Panc1 (cell line): ENCODE results near the gene LSM10. TPM values are rescaled to one million over a fixed set of nuclear protein-coding genes. Genes with fewer than 3 reads are reported as not detected.

Source experiments
- ATAC-seq: fragments of 200-7000 bp; cut with Tn5 transposase; 2 replicates; pipeline ENCODE4 v1.9.1; 2020; ENCODE audit warnings: mild to moderate bottlenecking, moderate library complexity
- BruUV-seq: library from RNA; stranded (reverse); fragments of 400-500 nt; replicated peaks from 2 replicates; lab custom pipeline; 2021; lab: Mats Ljungman, UMichigan
- CTCF ChIA-PET: fragments of 300-600 bp; sonication (Branson Sonifier 250); formaldehyde crosslinking; loops from one replicate; lab custom pipeline; 2022; ENCODE audit warnings: antibody characterized with exemption; lab: Charles Lee
- POLR2A ChIA-PET: fragments of 300-600 bp; sonication (Branson Sonifier 250); formaldehyde crosslinking; loops from one replicate; lab custom pipeline; 2022; ENCODE audit warnings: antibody characterized with exemption; lab: Charles Lee
- DNase-seq: peaks from one replicate; pipeline ENCODE4 v3.0.0-alpha.2; 2010; ENCODE audit warnings: low read depth, low spot score
- H3K27ac ChIP-seq: 2 replicates; pipeline ENCODE4 v1.5.1; 2011; ENCODE audit warnings: mild to moderate bottlenecking, low read length, inconsistent platforms
- H3K27me3 ChIP-seq: fragments of 200-500 bp; sonication (Bioruptor generic); 2 replicates; pipeline ENCODE4 v1.6.0; 2014; ENCODE audit warnings: low read length, inconsistent platforms; ENCODE audit not compliant: control insufficient read depth, insufficient read depth
- H3K36me3 ChIP-seq: fragments of 200-500 bp; sonication (Bioruptor generic); 2 replicates; pipeline ENCODE4 v1.5.1; 2014; ENCODE audit warnings: inconsistent platforms, mild to moderate bottlenecking, low read length, moderate library complexity; ENCODE audit not compliant: control insufficient read depth, insufficient read depth
- H3K4me1 ChIP-seq: 2 replicates; pipeline ENCODE4 v1.5.1; 2011; ENCODE audit warnings: inconsistent platforms, mild to moderate bottlenecking, low read length, moderate library complexity; ENCODE audit not compliant: control insufficient read depth, insufficient read depth
- H3K4me3 ChIP-seq, 2 experiments: 2 replicates each; pipeline ENCODE4 v1.5.1; 2011 to 2012; ENCODE audit warnings: low read depth in 2 of 2, low read length in 2 of 2, mild to moderate bottlenecking in 2 of 2, inconsistent platforms in 1 of 2, moderate library complexity in 1 of 2
- H3K9me3 ChIP-seq: fragments of 200-500 bp; sonication (Bioruptor generic); 2 replicates; pipeline ENCODE4 v1.5.1; 2014; ENCODE audit warnings: low read depth, mild to moderate bottlenecking, inconsistent platforms, low read length, moderate library complexity; ENCODE audit not compliant: control insufficient read depth, insufficient read depth
- CTCF ChIP-seq: fragments of 450-650 bp; IDR thresholded peaks from 2 replicates; pipeline ENCODE4 v1.5.1; 2017; ENCODE audit warnings: mild to moderate bottlenecking
- POLR2AphosphoS5 ChIP-seq: IDR thresholded peaks from 2 replicates; pipeline ENCODE4 v1.6.1; 2012; ENCODE audit warnings: mild to moderate bottlenecking, low read depth, low read length, moderate library complexity
- REST ChIP-seq, 2 experiments: IDR thresholded peaks; 2 replicates each; pipeline ENCODE4 v1.6.1; 2011 to 2012; ENCODE audit warnings: low read depth in 2 of 2, control low read depth in 1 of 2, low read length in 1 of 2, mild to moderate bottlenecking in 1 of 2, moderate library complexity in 1 of 2; ENCODE audit not compliant: insufficient read depth in 1 of 2
- SIN3A ChIP-seq: IDR thresholded peaks from 2 replicates; pipeline ENCODE4 v1.6.1; 2012; ENCODE audit warnings: low read depth, mild to moderate bottlenecking, low read length, moderate library complexity, borderline replicate concordance; ENCODE audit not compliant: insufficient read depth
- TCF7L2 ChIP-seq: IDR thresholded peaks from 2 replicates; pipeline ENCODE4 v1.6.1; 2011; ENCODE audit warnings: mild to moderate bottlenecking, low read depth, low read length, inconsistent platforms
- in situ Hi-C: cut with HindIII; loops from 2 replicates; pipeline ENCODE4 v1.10.0; 2016; ENCODE audit warnings: low sequenced_read_pairs, low pct_unique_long_range_greater_than_20kb
- intact Hi-C: fragments of 100-400 bp; cut with micrococcal nuclease; formaldehyde crosslinking; loops from one replicate; pipeline ENCODE4 v1.10.0; 2022; ENCODE audit not compliant: unreplicated experiment
- total RNA-seq: library from RNA; stranded (reverse); gene quantifications from one replicate; pipeline ENCODE4 v1.2.1, GENCODE V29; 2021; ENCODE audit not compliant: unreplicated experiment

LSM10 gene
- total RNA-seq, 1 experiment from 2014 or later, result 53.7 TPM

GRCh38 chr1:36433102-36433501 is 35.4 kb upstream of the LSM10 start:
- CTCF ChIA-PET, result no interaction called here

GRCh38 chr1:36432616-36433015 is 34.9 kb upstream of the LSM10 start:
- ChIA-PET POLR2A (no interaction called here), CTCF (no interaction called here)
- TF ChIP-seq REST (IDR thresholded peaks at IDR 0.05; ENCODE audit: insufficient read depth in 1 of 2, low read depth in 2 of 2, low read length in 1 of 2), result no peak
- TF ChIP-seq TCF7L2, result no peak
- TF ChIP-seq SIN3A, result no peak
- no peak for TF ChIP-seq POLR2AphosphoS5
- ATAC-seq (no peak), DNase-seq (no peak)
- no peaks in the 10 kb centered on the region for H3K27me3 ChIP-seq
- no TSS peak for BruUV-seq
- no peaks in the 10 kb centered on the region for H3K36me3 ChIP-seq
- H3K4me1 ChIP-seq, result no peaks in the 10 kb centered on the region
- no peak overlapping the region for H3K27ac ChIP-seq
- intact Hi-C loops, result no loop called here
- H3K9me3 ChIP-seq, result no peaks in the 10 kb centered on the region
- in situ Hi-C loops, result no loop called here
- H3K4me3 ChIP-seq, result no peak overlapping the region

More at GRCh38 chr1:36433102-36433501, 35.4 kb upstream of the LSM10 start:
- no peaks in the 10 kb centered on the region for H3K4me1 ChIP-seq
- in situ Hi-C loops, result no loop called here
- H3K27ac ChIP-seq, result no peak overlapping the region
- TF ChIP-seq TCF7L2 (no peak), SIN3A (no peak), CTCF (no peak), POLR2AphosphoS5 (no peak), REST (IDR thresholded peaks at IDR 0.05; ENCODE audit: insufficient read depth in 1 of 2, low read depth in 2 of 2, low read length in 1 of 2) (no peak)
- no peak for ATAC-seq
- intact Hi-C loops, result no loop called here
- H3K9me3 ChIP-seq, result no peaks in the 10 kb centered on the region
- no peaks in the 10 kb centered on the region for H3K36me3 ChIP-seq
- H3K27me3 ChIP-seq, result no peaks in the 10 kb centered on the region
- BruUV-seq, result no TSS peak
- no peak for DNase-seq
- POLR2A ChIA-PET, result no interaction called here
- H3K4me3 ChIP-seq, result no peak overlapping the region
